ENCODE results near the gene CNST.
A peak's percentile ranks its signal among the peaks of the same experiment; 100 is the strongest.
"Not testable (repeated sequence)": the region's sequence is repeated elsewhere in the genome, so short reads cannot be mapped to it uniquely, and the experiment has no call there.

CNST gene

GRCh38 chr1:246567646-246568235 is 1.5 kb downstream of the CNST start:
- DNase-seq (ENCODE audit: low read depth in 2 of 2): peak in 1 of 2 donors; percentile 14
- no peak for TF ChIP-seq CTCF (IDR thresholded peaks at IDR 0.05; ENCODE audit: low read depth, low read length)

GRCh38 chr1:246569248-246570238 is 3.3 kb downstream of the CNST start:
- H3K4me3 ChIP-seq (replicated peaks in 1 of 2; ENCODE audit: low read depth in 2 of 2, low read length in 2 of 2): no peak overlapping the region
- no peak for TF ChIP-seq CTCF (IDR thresholded peaks at IDR 0.05; ENCODE audit: low read depth, low read length)
- peak; percentile 25 to 70 for DNase-seq (ENCODE audit: low read depth in 2 of 2)

More at GRCh38 chr1:246567646-246568235, 1.5 kb downstream of the CNST start:
- peak overlapping the region; percentile 98 for H3K4me3 ChIP-seq (replicated peaks in 1 of 2; ENCODE audit: low read depth in 2 of 2, low read length in 2 of 2)

- not testable (repeated sequence) for H3K4me3 ChIP-seq (replicated peaks in 1 of 2; ENCODE audit: low read depth in 2 of 2, low read length in 2 of 2)
Observed at GRCh38 chr1:246571309-246571708, 5.1 kb downstream of the CNST start.

GRCh38 chr1:246571953-246572352 is 5.7 kb downstream of the CNST start:
- no peak for DNase-seq (ENCODE audit: low read depth in 2 of 2)
- H3K4me3 ChIP-seq (replicated peaks in 1 of 2; ENCODE audit: low read depth in 2 of 2, low read length in 2 of 2): no peak overlapping the region
- TF ChIP-seq CTCF (IDR thresholded peaks at IDR 0.05; ENCODE audit: low read depth, low read length): no peak

More at GRCh38 chr1:246571309-246571708, 5.1 kb downstream of the CNST start:
- DNase-seq (ENCODE audit: low read depth in 2 of 2): peak in 1 of 2 donors; percentile 29

GRCh38 chr1:246572785-246573184 is 6.5 kb downstream of the CNST start:
- no peak for TF ChIP-seq CTCF (IDR thresholded peaks at IDR 0.05; ENCODE audit: low read depth, low read length)
- no peak for DNase-seq (ENCODE audit: low read depth in 2 of 2)
- H3K4me3 ChIP-seq (replicated peaks in 1 of 2; ENCODE audit: low read depth in 2 of 2, low read length in 2 of 2): no peak overlapping the region

GRCh38 chr1:246573491-246573890 is 7.2 kb downstream of the CNST start:
- H3K4me3 ChIP-seq (replicated peaks in 1 of 2; ENCODE audit: low read depth in 2 of 2, low read length in 2 of 2): no peak overlapping the region
- DNase-seq (ENCODE audit: low read depth in 2 of 2): peak in 1 of 2 donors; percentile 67

More at GRCh38 chr1:246573491-246573890, 7.2 kb downstream of the CNST start:
- no peak for TF ChIP-seq CTCF (IDR thresholded peaks at IDR 0.05; ENCODE audit: low read depth, low read length)
